Lung (tissue), 12 donors: Measurements from ENCODE around the gene DOK6. TPM values are rescaled to one million over a fixed set of nuclear protein-coding genes. Genes with fewer than 3 reads are reported as not detected.
A peak's percentile ranks its signal among the peaks of the same experiment; 100 is the strongest.

Experiments used
- ATAC-seq: fragments of 200-7000 bp; cut with Tn5 transposase; one replicate; pipeline ENCODE4 v1.9.1; 2020; ENCODE audit warnings: moderate number of reproducible peaks; ENCODE audit not compliant: insufficient read depth, low FRiP score
- DNase-seq, 3 donors: peaks; one replicate each; pipeline ENCODE4 v3.0.0-alpha.2; 2013 to 2017
- H3K27ac ChIP-seq, 2 donors: one replicate each; pipeline ENCODE4 v1.5.1; 2013; ENCODE audit warnings: mild to moderate bottlenecking in 2 of 2, moderate library complexity in 2 of 2, control low read depth in 1 of 2, inconsistent platforms in 1 of 2, low read depth in 1 of 2, low read length in 1 of 2
- H3K27me3 ChIP-seq, 3 donors: one replicate each; pipeline ENCODE4 v1.5.1; 2013; ENCODE audit warnings: low read length in 2 of 3; ENCODE audit not compliant: control insufficient read depth in 3 of 3, insufficient read depth in 3 of 3
- H3K36me3 ChIP-seq, 4 donors: one replicate each; pipeline ENCODE4 v1.5.1; 2013; ENCODE audit warnings: low read length in 4 of 4, mild to moderate bottlenecking in 1 of 4, moderate library complexity in 1 of 4; ENCODE audit not compliant: control insufficient read depth in 4 of 4, insufficient read depth in 4 of 4
- H3K4me1 ChIP-seq, 5 donors: one replicate each; pipeline ENCODE4 v1.5.1; 2013; ENCODE audit warnings: low read length in 5 of 5, mild to moderate bottlenecking in 2 of 5, moderate library complexity in 1 of 5; ENCODE audit not compliant: control insufficient read depth in 5 of 5, insufficient read depth in 5 of 5
- H3K4me3 ChIP-seq: one replicate; pipeline ENCODE4 v1.5.1; 2013; ENCODE audit warnings: mild to moderate bottlenecking, control low read depth, moderate library complexity
- H3K9ac ChIP-seq, 2 donors: one replicate each; pipeline ENCODE4 v1.5.1; 2013; ENCODE audit warnings: low read length in 2 of 2, control low read depth in 1 of 2; ENCODE audit not compliant: insufficient read depth in 1 of 2
- H3K9me3 ChIP-seq, 4 donors: one replicate each; pipeline ENCODE4 v1.5.1; 2013; ENCODE audit warnings: low read length in 3 of 4, mild to moderate bottlenecking in 1 of 4, moderate library complexity in 1 of 4; ENCODE audit not compliant: control insufficient read depth in 4 of 4, insufficient read depth in 3 of 4
- CTCF ChIP-seq: IDR thresholded peaks from 2 replicates; pipeline ENCODE4 v1.5.1; 2012; ENCODE audit warnings: mild to moderate bottlenecking; ENCODE audit errors: control extremely low read depth, extremely low read depth
- WGBS, 2 donors: extraction: QIAGEN DNeasy Blood & Tissue Kit; methylation state at CpG; one replicate each; pipeline ENCODE4 v1.1.7; 2013; 5-methylcytosine and 5-hydroxymethylcytosine counted together
- polyA plus RNA-seq, 2 donors: library from polyadenylated mRNA; stranded (reverse); fragments of 200-250 nt; gene quantifications; one replicate each; pipeline ENCODE4 v1.2.1, GENCODE V29; 2013
- total RNA-seq, 2 donors: library from RNA; depleted of rRNA in 1 of 2; stranded (reverse); fragments of >200 nt in 1 of 2; gene quantifications; one replicate each; pipeline ENCODE4 v1.2.1, GENCODE V29; 2014 to 2021
- donor health status: control.
- donor health status: control.
- donor health status: Bipolar disorder and iron deficiency.
- donor health status: healthy.
- donor health status: DM: yes; HTN: yes; CAD: no.

DOK6 gene
- total and polyA plus RNA-seq, 4 donors = 0.61 to 21.3 (median 2.7) TPM

GRCh38 chr18:69559604-69560003 lies 158.9 kb downstream of the DOK6 start:
- Histone ChIP-seq H3K4me1 (no peaks in the 10 kb centered on the region), H3K9ac (no peak overlapping the region), H3K27me3 (no peaks in the 10 kb centered on the region), H3K36me3 (no peaks in the 10 kb centered on the region), H3K9me3 (peaks cover 0 to 2% (median under 1%) of the 10 kb centered on the region in 4 donors), H3K27ac (no peak overlapping the region), H3K4me3 (no peak overlapping the region)
- ATAC-seq (no peak), DNase-seq (no peak)
- no peak for TF ChIP-seq CTCF

- WGBS, 2 donors = 96 to 98% methylated on average over 2 of the region's 2 CpGs
- H3K4me3 ChIP-seq = no peak overlapping the region
- H3K36me3 ChIP-seq = peaks cover 0 to 24% (median 5%) of the 10 kb centered on the region in 4 donors
- no peak overlapping the region for H3K9ac ChIP-seq
- ATAC-seq = no peak
- no peaks in the 10 kb centered on the region for H3K27me3 ChIP-seq
- TF ChIP-seq CTCF = no peak
- no peak for DNase-seq
- no peak overlapping the region for H3K27ac ChIP-seq
- peaks cover 0 to 8% (median 5%) of the 10 kb centered on the region in 4 donors for H3K9me3 ChIP-seq
- H3K4me1 ChIP-seq = no peaks in the 10 kb centered on the region
Observed at GRCh38 chr18:69564602-69565001, 163.9 kb downstream of the DOK6 start.

GRCh38 chr18:69567813-69568488 lies 167.3 kb downstream of the DOK6 start:
- no peaks in the 10 kb centered on the region for H3K4me1 ChIP-seq
- peaks cover 0 to 8% (median 4%) of the 10 kb centered on the region in 4 donors for H3K9me3 ChIP-seq
- no peak overlapping the region for H3K27ac ChIP-seq
- H3K4me3 ChIP-seq = no peak overlapping the region
- 75 to 80% methylated on average over 10 of the region's 10 CpGs for WGBS, 2 donors
- TF ChIP-seq CTCF = no peak
- ATAC-seq (no peak), DNase-seq (peak in 1 of 3 donors; percentile 29)
- H3K27me3 ChIP-seq = no peaks in the 10 kb centered on the region
- H3K36me3 ChIP-seq = peaks cover 0 to 27% (median 5%) of the 10 kb centered on the region in 4 donors
- H3K9ac ChIP-seq = no peak overlapping the region

GRCh38 chr18:69569133-69569532 lies 168.4 kb downstream of the DOK6 start:
- H3K27me3 ChIP-seq = no peaks in the 10 kb centered on the region
- H3K27ac ChIP-seq = no peak overlapping the region
- no peak for DNase-seq
- H3K9me3 ChIP-seq = peaks cover 0 to 8% (median 4%) of the 10 kb centered on the region in 4 donors
- H3K4me3 ChIP-seq = no peak overlapping the region
- no peaks in the 10 kb centered on the region for H3K4me1 ChIP-seq
- no peak overlapping the region for H3K9ac ChIP-seq
- TF ChIP-seq CTCF = no peak
- peaks cover 0 to 27% (median 5%) of the 10 kb centered on the region in 4 donors for H3K36me3 ChIP-seq
- no peak for ATAC-seq
- WGBS, 2 donors = 75 to 87% methylated on average over 2 of the region's 2 CpGs
